HUES6 (cell line): ENCODE data around the gene PIN1.
A peak's percentile ranks its signal among the peaks of the same experiment; 100 is the strongest.
"Not testable (repeated sequence)": the region's sequence is repeated elsewhere in the genome, so short reads cannot be mapped to it uniquely, and the experiment has no call there.

Experiments
- H3K27ac ChIP-seq: 2 replicates; pipeline ENCODE4 v1.7.0; 2013; ENCODE audit warnings: low read depth, mild to moderate bottlenecking, low read length, inconsistent platforms
- H3K27me3 ChIP-seq: 2 replicates; pipeline ENCODE4 v1.6.1; 2013; ENCODE audit warnings: low read length; ENCODE audit not compliant: control insufficient read depth, insufficient read depth
- H3K36me3 ChIP-seq: 2 replicates; pipeline ENCODE4 v1.6.1; 2013; ENCODE audit warnings: low read length; ENCODE audit not compliant: control insufficient read depth, insufficient read depth
- H3K4me1 ChIP-seq: 2 replicates; pipeline ENCODE4 v1.6.1; 2013; ENCODE audit warnings: low read length; ENCODE audit not compliant: control insufficient read depth, insufficient read depth
- H3K4me3 ChIP-seq: 2 replicates; pipeline ENCODE4 v1.5.1; 2013; ENCODE audit warnings: low read depth, low read length
- H3K9ac ChIP-seq: one replicate; pipeline ENCODE4 v1.6.1; 2013; ENCODE audit warnings: mild to moderate bottlenecking, low read length
- H3K9me3 ChIP-seq: 2 replicates; pipeline ENCODE4 v1.6.1; 2013; ENCODE audit warnings: low read depth, low read length; ENCODE audit not compliant: control insufficient read depth, insufficient read depth

PIN1 gene

GRCh38 chr19:9834726-9835506, at the start of gene PIN1:
Gene PIN1, plus strand, starts transcription at chr19:9835318. Its CDS starts 27 bp downstream, at chr19:9835345.
- peak within 1 kb of the TSS; percentile 82 for H3K9ac ChIP-seq
- peak within 1 kb of the TSS; percentile 68; the same call in 1 of the 2 replicates for H3K27ac ChIP-seq
- H3K9me3 ChIP-seq: no peaks in the 10 kb centered on the region
- H3K4me3 ChIP-seq: peak within 1 kb of the TSS; percentile 96
- H3K36me3 ChIP-seq: peaks cover 31% of the 10 kb centered on the region
- H3K27me3 ChIP-seq: no peaks in the 10 kb centered on the region
- H3K4me1 ChIP-seq: peaks cover 5% of the 10 kb centered on the region; the same call in 1 of the 2 replicates

DNA sequence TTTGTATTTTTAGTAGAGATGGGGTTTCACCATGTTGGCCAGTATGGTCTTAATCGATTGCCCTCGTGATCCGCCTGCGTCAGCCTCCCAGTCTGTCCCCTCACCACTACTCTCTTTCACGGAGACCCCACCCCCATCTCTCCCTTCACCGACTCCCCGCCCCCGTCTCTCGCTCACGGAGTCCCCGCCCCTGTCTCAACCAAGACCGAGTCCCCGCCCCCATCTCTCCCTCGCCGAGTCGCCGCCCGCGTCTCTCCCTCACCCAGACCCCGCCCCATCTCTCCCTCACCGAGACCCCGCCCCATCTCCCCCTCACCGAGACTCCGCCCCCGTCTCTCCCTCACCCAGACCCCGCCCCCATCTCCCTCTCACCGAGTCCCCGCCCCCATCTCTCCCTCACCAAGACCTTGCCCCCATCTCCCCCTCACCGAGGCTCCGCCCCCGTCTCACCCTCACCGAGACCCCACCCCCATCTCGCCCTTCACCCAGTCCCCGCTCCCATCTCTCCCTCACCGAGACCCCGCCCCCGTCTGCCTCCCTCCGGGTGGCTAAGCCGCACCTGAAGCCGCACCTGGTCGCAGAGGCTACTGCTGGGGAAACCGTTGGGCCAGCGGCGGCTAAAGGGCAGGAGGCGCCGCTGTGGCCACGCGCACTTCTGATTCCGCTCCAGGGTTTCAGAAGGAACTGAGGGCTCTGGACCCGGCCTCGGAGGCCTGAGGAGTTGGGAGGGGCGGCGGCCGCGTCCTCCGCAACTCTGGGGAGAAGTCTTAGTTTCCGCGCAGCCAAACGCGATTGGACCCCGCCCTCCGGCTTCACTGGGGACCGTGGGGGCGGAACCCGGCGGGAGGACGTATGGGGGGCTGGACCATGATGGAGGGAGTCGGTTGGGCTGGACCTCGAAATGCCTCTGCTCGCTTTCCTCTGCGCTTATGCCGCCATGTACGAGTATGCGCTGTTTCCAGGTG, 49.5 kb upstream of the PIN1 start:
- Histone ChIP-seq H3K36me3 (no peaks in the 10 kb centered on the region), H3K27ac (peak overlapping the region; percentile 83), H3K4me3 (peak overlapping the region; percentile 78), H3K9me3 (no peaks in the 10 kb centered on the region), H3K4me1 (peaks cover 30% of the 10 kb centered on the region), H3K9ac (peak overlapping the region; percentile 84), H3K27me3 (no peaks in the 10 kb centered on the region)

- Histone ChIP-seq H3K4me1 (peaks cover 30% of the 10 kb centered on the region), H3K27me3 (no peaks in the 10 kb centered on the region), H3K27ac (no peak overlapping the region), H3K9ac (no peak overlapping the region), H3K36me3 (no peaks in the 10 kb centered on the region), H3K9me3 (no peaks in the 10 kb centered on the region), H3K4me3 (peak overlapping the region; percentile 78)
Observed at GRCh38 chr19:9786342-9786741, 48.8 kb upstream of the PIN1 start.

GRCh38 chr19:9786819-9787218, 48.3 kb upstream of the PIN1 start:
- Histone ChIP-seq H3K9me3 (no peaks in the 10 kb centered on the region), H3K27me3 (no peaks in the 10 kb centered on the region), H3K4me1 (peaks cover 30% of the 10 kb centered on the region), H3K4me3 (peak overlapping the region; percentile 78; the same call in 1 of the 2 replicates), H3K36me3 (no peaks in the 10 kb centered on the region), H3K9ac (no peak overlapping the region), H3K27ac (no peak overlapping the region)

GRCh38 chr19:9788604-9789003, 46.5 kb upstream of the PIN1 start:
- H3K9ac ChIP-seq, H3K4me3 ChIP-seq, H3K9me3 ChIP-seq, H3K27me3 ChIP-seq, H3K27ac ChIP-seq, H3K36me3 ChIP-seq: not testable (repeated sequence)
- H3K4me1 ChIP-seq: peaks cover 34% of the 10 kb centered on the region

DNA sequence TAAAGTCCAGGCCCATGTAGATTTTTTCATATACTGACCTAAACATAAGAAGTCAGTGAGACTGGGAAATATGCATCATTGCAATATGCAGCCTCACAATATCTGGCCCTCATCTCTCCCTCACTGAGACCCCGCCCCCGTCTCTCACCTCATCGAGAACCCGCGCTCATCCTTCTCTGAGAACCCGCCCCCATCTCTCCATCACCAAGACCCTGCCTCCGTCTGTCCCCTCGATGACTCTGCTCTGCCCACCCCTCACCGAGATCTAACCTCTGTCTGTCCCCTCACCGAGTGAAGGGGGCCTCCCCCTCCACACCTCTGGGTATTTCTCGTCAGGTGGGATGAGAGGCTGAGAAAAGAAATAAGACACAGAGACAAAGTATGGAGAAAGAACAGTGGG, 46.1 kb upstream of the PIN1 start:
- peaks cover 33% of the 10 kb centered on the region for H3K4me1 ChIP-seq
- H3K36me3 ChIP-seq: no peaks in the 10 kb centered on the region
- H3K27ac ChIP-seq: no peak overlapping the region
- no peaks in the 10 kb centered on the region for H3K27me3 ChIP-seq
- no peak overlapping the region for H3K4me3 ChIP-seq
- peak overlapping the region; percentile 19 for H3K9ac ChIP-seq
- H3K9me3 ChIP-seq: no peaks in the 10 kb centered on the region

DNA sequence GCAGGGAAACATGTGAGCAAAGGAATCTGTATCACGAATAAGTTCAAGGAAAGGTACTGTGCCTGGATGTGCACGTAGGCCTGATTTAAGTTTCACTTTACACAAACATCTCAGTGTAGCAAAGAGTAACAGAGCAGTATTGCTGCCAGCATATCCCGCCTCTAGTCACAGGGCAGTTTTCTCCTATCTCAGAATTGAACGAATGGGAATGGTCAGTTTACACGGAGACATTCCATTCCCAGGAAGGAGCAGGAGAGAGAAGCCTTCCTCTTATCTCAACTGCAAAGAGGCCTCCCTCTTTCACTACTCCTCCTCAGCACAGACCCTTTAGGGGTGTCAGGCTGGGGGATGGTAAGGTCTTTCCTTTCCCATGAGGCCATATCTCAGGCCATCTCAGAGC, 45.5 kb upstream of the PIN1 start:
- H3K36me3 ChIP-seq, H3K27me3 ChIP-seq, H3K4me3 ChIP-seq, H3K27ac ChIP-seq, H3K9me3 ChIP-seq: not testable (repeated sequence)
- H3K9ac ChIP-seq: peak overlapping the region; percentile 19
- H3K4me1 ChIP-seq: peaks cover 28% of the 10 kb centered on the region

DNA sequence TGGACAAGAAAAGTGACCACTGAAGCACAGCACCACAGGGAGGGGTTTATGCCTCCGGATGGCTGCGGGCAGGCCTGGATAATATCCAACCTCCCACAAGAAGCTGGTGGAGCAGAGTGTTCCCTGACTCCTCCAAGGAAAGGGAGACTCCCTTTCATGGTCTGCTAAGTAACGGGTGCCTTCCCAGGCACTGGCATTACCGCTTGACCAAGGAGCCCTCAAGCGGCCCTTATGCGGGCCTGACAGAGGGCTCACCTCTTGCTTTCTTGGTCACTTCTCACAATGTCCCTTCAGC, 44.1 kb upstream of the PIN1 start:
- Histone ChIP-seq H3K4me1 (peaks cover 24% of the 10 kb centered on the region), H3K4me3 (peak overlapping the region; percentile 32; the same call in 1 of the 2 replicates)
- H3K27me3 ChIP-seq, H3K9ac ChIP-seq, H3K27ac ChIP-seq, H3K9me3 ChIP-seq, H3K36me3 ChIP-seq: not testable (repeated sequence)

GRCh38 chr19:9791552-9792205, 43.4 kb upstream of the PIN1 start:
- H3K36me3 ChIP-seq: no peaks in the 10 kb centered on the region
- H3K9ac ChIP-seq: no peak overlapping the region
- no peaks in the 10 kb centered on the region for H3K27me3 ChIP-seq
- no peak overlapping the region for H3K27ac ChIP-seq
- H3K4me1 ChIP-seq: peaks cover 20% of the 10 kb centered on the region
- H3K9me3 ChIP-seq: no peaks in the 10 kb centered on the region
- H3K4me3 ChIP-seq: peak overlapping the region; percentile 84

DNA sequence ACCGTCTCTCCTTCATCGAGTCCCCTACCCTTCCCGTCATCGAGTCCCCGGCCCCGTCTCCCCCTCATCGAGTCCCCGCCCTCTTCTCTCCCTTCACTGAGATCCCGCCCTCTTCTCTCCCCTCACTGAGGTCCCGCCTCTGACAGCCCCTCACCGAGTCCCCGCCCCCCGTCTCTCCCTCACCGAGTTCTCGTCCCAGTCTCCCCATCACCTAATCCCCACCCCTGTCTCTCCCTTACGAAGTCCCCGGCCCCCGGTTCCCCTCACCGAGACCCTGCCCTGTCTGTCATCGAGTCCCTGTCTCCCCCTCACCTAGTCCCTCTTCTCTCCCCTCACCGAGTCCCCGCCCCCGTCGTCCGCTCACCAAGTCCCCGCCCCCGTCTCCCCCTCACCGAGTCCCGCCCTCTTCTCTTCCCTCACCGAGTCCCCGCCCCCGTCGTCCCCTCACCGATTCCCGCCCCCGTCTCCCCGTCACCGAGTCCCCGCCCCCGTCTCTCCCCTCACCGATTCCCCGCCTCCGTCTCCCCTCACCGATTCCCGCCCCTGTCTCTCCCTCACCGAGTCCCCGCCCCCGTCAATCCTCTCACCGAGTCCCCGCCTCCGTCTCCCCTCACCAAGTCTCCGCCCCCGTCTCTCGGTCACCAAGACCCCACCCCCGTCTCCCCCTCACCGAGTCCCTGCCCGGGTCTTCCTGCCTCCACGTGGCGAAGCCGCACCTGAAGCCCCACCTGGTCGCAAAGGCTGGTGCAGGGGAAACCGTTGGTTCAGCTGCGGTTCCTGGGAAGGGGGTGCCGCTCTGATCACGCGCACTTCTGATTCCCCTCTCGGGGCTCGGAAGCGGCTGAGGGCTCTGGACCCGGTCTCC, 42.7 kb upstream of the PIN1 start:
- Histone ChIP-seq H3K36me3 (no peaks in the 10 kb centered on the region), H3K9me3 (no peaks in the 10 kb centered on the region), H3K9ac (peak overlapping the region; percentile 73), H3K4me1 (peaks cover 18% of the 10 kb centered on the region), H3K4me3 (peak overlapping the region; percentile 84), H3K27ac (peak overlapping the region; percentile 42; the same call in 1 of the 2 replicates), H3K27me3 (no peaks in the 10 kb centered on the region)
